Peyer's patch (tissue), 4 donors: Measurements from ENCODE around the gene CCNI2. TPM values are rescaled to one million over a fixed set of nuclear protein-coding genes. Genes with fewer than 3 reads are reported as not detected.

Source experiments
- DNase-seq, 3 donors: peaks; one replicate each; pipeline ENCODE4 v3.0.0-alpha.2; 2017 to 2019
- H3K27ac ChIP-seq, 4 donors: fragments of 200-600 bp; sonication (generic); one replicate each; pipeline ENCODE4 v1.5.1; 2016 to 2019
- H3K27me3 ChIP-seq, 2 donors: fragments of 200-600 bp; sonication (generic); one replicate each; pipeline ENCODE4 v1.5.1; 2019
- H3K36me3 ChIP-seq, 3 donors: fragments of 200-600 bp; sonication (generic); one replicate each; pipeline ENCODE4 v1.5.1; 2016 to 2019
- H3K4me1 ChIP-seq, 4 donors: fragments of 200-600 bp; sonication (generic); one replicate each; pipeline ENCODE4 v1.5.1; 2016 to 2019
- H3K4me3 ChIP-seq, 4 donors: fragments of 200-600 bp; sonication (generic); 1 replicate in 3 of 4; 2 replicates in 1 of 4; pipeline ENCODE4 v1.5.1; 2016 to 2019; ENCODE audit warnings: mild to moderate bottlenecking in 1 of 4
- H3K9me3 ChIP-seq, 4 donors: fragments of 200-600 bp; sonication (generic); one replicate each; pipeline ENCODE4 v1.5.1; 2016 to 2019; ENCODE audit warnings: mild to moderate bottlenecking in 1 of 4
- CTCF ChIP-seq, 6 experiments: fragments of 450-650 bp in 4 of 6; fragments of 200-600 bp in 2 of 6; sonication (generic) in 1 of 6; IDR thresholded peaks; one replicate each; pipeline ENCODE4 v1.5.1; 2017 to 2019; ENCODE audit warnings: antibody characterized with exemption in 6 of 6, mild to moderate bottlenecking in 3 of 6, moderate library complexity in 1 of 6
- POLR2A ChIP-seq, 2 donors: fragments of 450-650 bp; IDR thresholded peaks; one replicate each; pipeline ENCODE4 v1.5.1; 2017; ENCODE audit warnings: antibody characterized with exemption in 2 of 2, mild to moderate bottlenecking in 2 of 2, moderate library complexity in 2 of 2
- total RNA-seq, 4 donors: library from RNA; depleted of rRNA; stranded (reverse); fragments of >200 nt; gene quantifications; one replicate each; pipeline ENCODE4 v1.1.0, GENCODE V29; 2016

CCNI2 gene
- total RNA-seq, 4 donors from 2014 or later: 7.1 to 30.8 (median 11.7) TPM

GRCh38 chr5:132785864-132786263 lies 38.6 kb downstream of the CCNI2 start:
- Histone ChIP-seq H3K4me3 (no peak overlapping the region), H3K27ac (no peak overlapping the region), H3K9me3 (no peaks in the 10 kb centered on the region), H3K36me3 (no peaks in the 10 kb centered on the region), H3K27me3 (no peaks in the 10 kb centered on the region), H3K4me1 (no peaks in the 10 kb centered on the region)
- TF ChIP-seq CTCF (IDR thresholded peaks at IDR 0.05) (no peak), POLR2A (IDR thresholded peaks at IDR 0.05) (no peak)
- no peak for DNase-seq

GRCh38 chr5:132787076-132787475 lies 39.9 kb downstream of the CCNI2 start:
- no peak for TF ChIP-seq CTCF (IDR thresholded peaks at IDR 0.05)
- TF ChIP-seq POLR2A (IDR thresholded peaks at IDR 0.05): no peak
- no peaks in the 10 kb centered on the region for H3K4me1 ChIP-seq
- H3K27ac ChIP-seq: no peak overlapping the region
- H3K9me3 ChIP-seq: no peaks in the 10 kb centered on the region
- no peak for DNase-seq
- no peak overlapping the region for H3K4me3 ChIP-seq
- H3K36me3 ChIP-seq: no peaks in the 10 kb centered on the region
- H3K27me3 ChIP-seq: no peaks in the 10 kb centered on the region

GRCh38 chr5:132788508-132788907 lies 41.3 kb downstream of the CCNI2 start:
- Histone ChIP-seq H3K27me3 (no peaks in the 10 kb centered on the region), H3K4me1 (no peaks in the 10 kb centered on the region), H3K27ac (no peak overlapping the region), H3K9me3 (no peaks in the 10 kb centered on the region), H3K4me3 (no peak overlapping the region), H3K36me3 (no peaks in the 10 kb centered on the region)
- no peak for DNase-seq
- TF ChIP-seq CTCF (IDR thresholded peaks at IDR 0.05) (no peak), POLR2A (IDR thresholded peaks at IDR 0.05) (no peak)

- H3K36me3 ChIP-seq: no peaks in the 10 kb centered on the region
- no peaks in the 10 kb centered on the region for H3K4me1 ChIP-seq
- no peaks in the 10 kb centered on the region for H3K9me3 ChIP-seq
- H3K27ac ChIP-seq: no peak overlapping the region
- no peak for TF ChIP-seq POLR2A (IDR thresholded peaks at IDR 0.05)
- no peak for TF ChIP-seq CTCF (IDR thresholded peaks at IDR 0.05)
- H3K27me3 ChIP-seq: no peaks in the 10 kb centered on the region
- no peak overlapping the region for H3K4me3 ChIP-seq
- DNase-seq: no peak
Measured at GRCh38 chr5:132788990-132789886, 42.0 kb downstream of the CCNI2 start.

GRCh38 chr5:132790201-132790865 lies 43.1 kb downstream of the CCNI2 start:
- no peak for DNase-seq
- Histone ChIP-seq H3K27ac (no peak overlapping the region), H3K36me3 (no peaks in the 10 kb centered on the region), H3K27me3 (no peaks in the 10 kb centered on the region), H3K4me3 (no peak overlapping the region), H3K4me1 (no peaks in the 10 kb centered on the region), H3K9me3 (no peaks in the 10 kb centered on the region)
- TF ChIP-seq POLR2A (IDR thresholded peaks at IDR 0.05) (no peak), CTCF (IDR thresholded peaks at IDR 0.05) (no peak)
